Measurements from ENCODE around the gene CACNA1G. TPM values are rescaled to one million over a fixed set of nuclear protein-coding genes. Genes with fewer than 3 reads are reported as not detected.

The CACNA1G gene
- total RNA-seq, 1 donor from 2014 or later = 0.03 TPM

- DNase-seq (ENCODE audit: low read depth) = no peak
Measured at GRCh38 chr17:50533185-50533584, 27.3 kb upstream of the CACNA1G start.

GRCh38 chr17:50533720-50534148, 26.8 kb upstream of the CACNA1G start:
- peak; percentile 65 for DNase-seq (ENCODE audit: low read depth)

GRCh38 chr17:50534222-50534978, 26.1 kb upstream of the CACNA1G start:
- DNase-seq (ENCODE audit: low read depth) = no peak

GRCh38 chr17:50534979-50535326, 25.6 kb upstream of the CACNA1G start:
- DNase-seq (ENCODE audit: low read depth) = no peak

- no peak for DNase-seq (ENCODE audit: low read depth)
Measured at GRCh38 chr17:50535407-50535806, 25.1 kb upstream of the CACNA1G start.

- DNase-seq (ENCODE audit: low read depth) = no peak
Measured at GRCh38 chr17:50536683-50537646, 23.6 kb upstream of the CACNA1G start.

- DNase-seq (ENCODE audit: low read depth) = no peak
Measured at GRCh38 chr17:50537721-50538548, 22.6 kb upstream of the CACNA1G start.

GRCh38 chr17:50538549-50539410, 21.7 kb upstream of the CACNA1G start:
- DNase-seq (ENCODE audit: low read depth) = no peak

GRCh38 chr17:50539762-50540559, 20.6 kb upstream of the CACNA1G start:
- DNase-seq (ENCODE audit: low read depth) = peak; percentile 49

- DNase-seq (ENCODE audit: low read depth) = no peak
Measured at GRCh38 chr17:50540560-50541401, 19.7 kb upstream of the CACNA1G start.

GRCh38 chr17:50541402-50541715, 19.2 kb upstream of the CACNA1G start:
- DNase-seq (ENCODE audit: low read depth) = no peak

- DNase-seq (ENCODE audit: low read depth) = peak; percentile 89
Measured at GRCh38 chr17:50541716-50542688, 18.5 kb upstream of the CACNA1G start.

GRCh38 chr17:50542795-50543774, 17.4 kb upstream of the CACNA1G start:
- no peak for DNase-seq (ENCODE audit: low read depth)

- DNase-seq (ENCODE audit: low read depth) = no peak
Measured at GRCh38 chr17:50544516-50544915, 16.0 kb upstream of the CACNA1G start.

GRCh38 chr17:50545311-50545710, 15.2 kb upstream of the CACNA1G start:
- no peak for DNase-seq (ENCODE audit: low read depth)

GRCh38 chr17:50546701-50547034, 13.8 kb upstream of the CACNA1G start:
- no peak for DNase-seq (ENCODE audit: low read depth)

All from myocyte (in vitro differentiated cells).